B cell (primary cell): ENCODE measurements around the gene CDC25B. TPM values are rescaled to one million over a fixed set of nuclear protein-coding genes. Genes with fewer than 3 reads are reported as not detected.

Source experiments
- ATAC-seq: fragments of 200-7000 bp; cut with Tn5 transposase; one replicate; pipeline ENCODE4 v1.10.0; 2021; ENCODE audit warnings: low read depth, mild to moderate bottlenecking, moderate number of reproducible peaks, moderate library complexity
- CTCF ChIA-PET: fragments of 350-600 bp; sonication (Branson Sonifier 250); formaldehyde crosslinking; loops from one replicate; lab custom pipeline; 2021; ENCODE audit warnings: antibody characterized with exemption, inconsistent platforms; lab: Charles Lee
- POLR2A ChIA-PET: fragments of 350-600 bp; sonication (Branson Sonifier 250); formaldehyde crosslinking; loops from one replicate; lab custom pipeline; 2021; ENCODE audit warnings: antibody characterized with exemption; lab: Charles Lee
- DNase-seq: peaks from one replicate; pipeline ENCODE4 v3.0.0; 2013
- H2AFZ ChIP-seq: 2 replicates; pipeline ENCODE4 v1.6.1; 2012; ENCODE audit warnings: mild to moderate bottlenecking, low read depth, low read length; ENCODE audit not compliant: insufficient read depth, poor library complexity, severe bottlenecking
- H3K27ac ChIP-seq, 2 donors: 1 replicate in 1 of 2; 2 replicates in 1 of 2; pipeline ENCODE4 v1.5.1; 2012 to 2013; ENCODE audit warnings: low read length in 2 of 2, mild to moderate bottlenecking in 2 of 2, moderate library complexity in 1 of 2
- H3K27me3 ChIP-seq, 4 experiments: fragments of 200-600 bp in 1 of 4; sonication (generic) in 1 of 4; replicated peaks in 1 of 4; 1 replicate in 2 of 4; 2 replicates in 2 of 4; pipeline versions ENCODE4 v1.6.1 to v1.7.0; 2013 to 2016; ENCODE audit warnings: low read length in 3 of 4, mild to moderate bottlenecking in 2 of 4, mixed read lengths in 1 of 4, moderate library complexity in 1 of 4; ENCODE audit not compliant: insufficient read depth in 4 of 4, control insufficient read depth in 3 of 4; ENCODE audit errors: control extremely low read depth in 1 of 4
- H3K36me3 ChIP-seq, 2 experiments: replicated peaks in 1 of 2; 1 replicate in 1 of 2; 2 replicates in 1 of 2; pipeline versions ENCODE4 v1.6.1 to v1.7.1; 2013; ENCODE audit warnings: low read length in 1 of 2; ENCODE audit not compliant: insufficient read depth in 2 of 2, control insufficient read depth in 1 of 2; ENCODE audit errors: control extremely low read depth in 1 of 2, extremely low read depth in 1 of 2
- H3K4me1 ChIP-seq, 2 donors: fragments of 200-600 bp in 1 of 2; sonication (generic) in 1 of 2; 1 replicate in 1 of 2; 2 replicates in 1 of 2; pipeline versions ENCODE4 v1.5.1 to v1.6.1; 2013 to 2017; ENCODE audit warnings: low read length in 2 of 2; ENCODE audit not compliant: control insufficient read depth in 2 of 2, insufficient read depth in 2 of 2
- H3K4me2 ChIP-seq: replicated peaks from 2 replicates; pipeline ENCODE3; 2012; ENCODE audit warnings: mild to moderate bottlenecking, low read depth, low read length; ENCODE audit not compliant: poor library complexity, severe bottlenecking
- H3K4me3 ChIP-seq, 5 experiments: fragments of 200-600 bp in 1 of 5; sonication (generic) in 1 of 5; 1 replicate in 3 of 5; 2 replicates in 2 of 5; pipeline versions ENCODE4 v1.5.1 to v1.7.0; 2011 to 2016; ENCODE audit warnings: low read length in 4 of 5, mild to moderate bottlenecking in 4 of 5, low read depth in 2 of 5, control low read depth in 1 of 5, moderate library complexity in 1 of 5; ENCODE audit not compliant: insufficient read depth in 1 of 5; ENCODE audit errors: control extremely low read depth in 1 of 5, extremely low read depth in 1 of 5
- H3K79me2 ChIP-seq: fragments of 200-600 bp; sonication (generic); one replicate; pipeline ENCODE4 v1.6.0; 2016; ENCODE audit warnings: low read length; ENCODE audit not compliant: control insufficient read depth, insufficient read depth
- H3K9ac ChIP-seq: fragments of 200-600 bp; sonication (generic); 2 replicates; pipeline ENCODE4 v1.6.1; 2017; ENCODE audit warnings: mild to moderate bottlenecking, low read length, moderate library complexity
- H3K9me3 ChIP-seq, 3 donors: one replicate each; pipeline versions ENCODE4 v1.6.1 to v1.7.1; 2013; ENCODE audit warnings: low read length in 2 of 3; ENCODE audit not compliant: control insufficient read depth in 2 of 3, insufficient read depth in 1 of 3; ENCODE audit errors: control extremely low read depth in 1 of 3
- H4K20me1 ChIP-seq: 2 replicates; pipeline ENCODE4 v1.6.0; 2012; ENCODE audit warnings: mild to moderate bottlenecking, low read length; ENCODE audit not compliant: insufficient read depth, control insufficient read depth, poor library complexity, severe bottlenecking
- H3K27ac Mint-ChIP-seq: one replicate; pipeline ENCODE4 v1.8.0; 2021; ENCODE audit warnings: mixed read lengths
- H3K27me3 Mint-ChIP-seq: one replicate; pipeline ENCODE4 v1.8.0; 2021; ENCODE audit warnings: mixed read lengths
- H3K4me1 Mint-ChIP-seq: one replicate; pipeline ENCODE4 v1.8.0; 2021; ENCODE audit warnings: mixed read lengths
- H3K4me3 Mint-ChIP-seq: one replicate; pipeline ENCODE4 v1.8.0; 2021; ENCODE audit warnings: mixed read lengths
- H3K9me3 Mint-ChIP-seq: one replicate; pipeline ENCODE4 v1.8.0; 2022; ENCODE audit warnings: mixed read lengths; ENCODE audit not compliant: insufficient read depth
- EZH2 ChIP-seq: IDR thresholded peaks from 2 replicates; pipeline ENCODE4 v1.6.1; 2012; ENCODE audit warnings: borderline replicate concordance, low read depth, mild to moderate bottlenecking, moderate library complexity, low read length; ENCODE audit not compliant: insufficient read depth, poor library complexity, severe bottlenecking
- WGBS: methylation state at CpG from one replicate; pipeline ENCODE4 v1.1.5; 2013; ENCODE audit warnings: missing lambda C conversion rate; ENCODE audit not compliant: insufficient coverage; 5-methylcytosine and 5-hydroxymethylcytosine counted together
- intact Hi-C: fragments of 100-400 bp; cut with micrococcal nuclease; formaldehyde crosslinking; loops from one replicate; pipeline ENCODE4 v1.10.0; 2022
- polyA plus RNA-seq: library from polyadenylated mRNA; depleted of rRNA; stranded (reverse); fragments of >200 nt; gene quantifications from 2 replicates; pipeline ENCODE4 v1.2.3, GENCODE V29; 2012
- total RNA-seq, 2 donors: library from RNA; stranded (reverse); fragments of 120-200 nt in 1 of 2; gene quantifications; 1 replicate in 1 of 2; 2 replicates in 1 of 2; pipeline versions ENCODE4 v1.2.3 to v1.2.4, GENCODE V29; 2013 to 2022
- TF ChIP-seq, protein P1 (sequence below): fragments of 200-600 bp; IDR thresholded peaks from one replicate; pipeline ENCODE4 v1.8.0; 2022; ENCODE audit warnings: antibody characterized with exemption, mild to moderate bottlenecking

Gene CDC25B
- total and polyA plus RNA-seq, 2 donors (not counting 1 experiment from before 2014, with no cell fraction given): 72.3 to 114 TPM

DNA sequence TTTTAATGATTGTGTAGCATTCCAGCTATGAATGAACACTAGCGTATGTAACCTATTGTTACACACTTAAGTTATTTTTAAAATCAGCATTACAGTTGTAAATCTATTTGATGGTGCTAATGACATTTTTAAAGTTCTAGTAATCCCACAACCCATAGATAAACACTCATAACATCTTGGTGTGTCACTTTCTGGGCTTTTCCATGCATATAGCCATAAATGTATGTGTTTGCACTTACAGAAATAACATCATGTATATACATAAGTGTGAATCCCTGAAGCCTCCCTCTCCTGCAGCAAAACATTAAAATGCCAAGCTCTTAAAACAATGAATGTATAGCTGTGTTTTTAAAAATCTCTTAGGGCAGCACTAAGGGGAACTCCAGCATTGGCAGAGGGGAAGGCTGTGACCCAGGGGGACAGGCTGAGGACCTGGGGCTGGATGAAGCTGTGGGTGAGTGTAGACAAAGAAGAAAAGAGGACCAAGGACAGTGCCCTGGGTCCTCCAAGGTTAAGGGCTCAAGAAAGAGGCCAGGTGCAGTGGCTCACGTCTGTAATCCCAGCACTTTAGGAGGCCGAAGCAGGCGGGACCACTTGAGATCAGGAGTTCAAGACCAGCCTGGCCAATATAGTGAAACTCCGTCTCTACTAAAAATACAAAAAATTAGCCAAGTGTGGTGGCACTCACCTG lies 8.6 kb upstream of the CDC25B start:
- peaks cover 29% of the 10 kb centered on the region for H3K4me1 Mint-ChIP-seq
- no peak overlapping the region for H3K27ac ChIP-seq
- no peaks in the 10 kb centered on the region for H3K79me2 ChIP-seq
- peak overlapping the region; percentile 60 for H3K27ac Mint-ChIP-seq
- peak overlapping the region; percentile 50 for H3K9ac ChIP-seq
- ChIA-PET CTCF (interaction anchor here (0.5 to 6.4 kb wide), 11 partner anchors 9 to 297 kb away, joined by 3 to 84 read pairs (median 5); partner anchors contain the start of genes ADISSP, AP5S1, CDC25B and MAVS), POLR2A (interaction anchor here (0.7 to 3.2 kb wide), 4 partner anchors 8 to 658 kb away, joined by 5 to 17 read pairs (median 9); partner anchors contain the start of genes ADISSP, AP5S1 and CDC25B)
- 98% methylated on average over 4 of the region's 5 CpGs for WGBS
- DNase-seq (no peak), ATAC-seq (no peak)
- H2AFZ ChIP-seq: peak overlapping the region; percentile 48
- H3K27me3 ChIP-seq: no peaks in the 10 kb centered on the region
- H3K9me3 ChIP-seq: peaks cover 0 to 3% (median 0%) of the 10 kb centered on the region in 3 donors
- peaks cover 8 to 18% of the 10 kb centered on the region in 2 donors for H3K4me1 ChIP-seq
- TF ChIP-seq, protein P1, sequence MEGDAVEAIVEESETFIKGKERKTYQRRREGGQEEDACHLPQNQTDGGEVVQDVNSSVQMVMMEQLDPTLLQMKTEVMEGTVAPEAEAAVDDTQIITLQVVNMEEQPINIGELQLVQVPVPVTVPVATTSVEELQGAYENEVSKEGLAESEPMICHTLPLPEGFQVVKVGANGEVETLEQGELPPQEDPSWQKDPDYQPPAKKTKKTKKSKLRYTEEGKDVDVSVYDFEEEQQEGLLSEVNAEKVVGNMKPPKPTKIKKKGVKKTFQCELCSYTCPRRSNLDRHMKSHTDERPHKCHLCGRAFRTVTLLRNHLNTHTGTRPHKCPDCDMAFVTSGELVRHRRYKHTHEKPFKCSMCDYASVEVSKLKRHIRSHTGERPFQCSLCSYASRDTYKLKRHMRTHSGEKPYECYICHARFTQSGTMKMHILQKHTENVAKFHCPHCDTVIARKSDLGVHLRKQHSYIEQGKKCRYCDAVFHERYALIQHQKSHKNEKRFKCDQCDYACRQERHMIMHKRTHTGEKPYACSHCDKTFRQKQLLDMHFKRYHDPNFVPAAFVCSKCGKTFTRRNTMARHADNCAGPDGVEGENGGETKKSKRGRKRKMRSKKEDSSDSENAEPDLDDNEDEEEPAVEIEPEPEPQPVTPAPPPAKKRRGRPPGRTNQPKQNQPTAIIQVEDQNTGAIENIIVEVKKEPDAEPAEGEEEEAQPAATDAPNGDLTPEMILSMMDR: no peak
- no peak for TF ChIP-seq EZH2
- peak overlapping the region; percentile 72 for H3K4me2 ChIP-seq
- peaks cover 0 to 2% of the 10 kb centered on the region in 2 experiments for H3K36me3 ChIP-seq
- H3K4me3 Mint-ChIP-seq: peak overlapping the region; percentile 74
- H3K9me3 Mint-ChIP-seq: no peaks in the 10 kb centered on the region
- intact Hi-C loops: loop anchor here (1.0 to 2.0 kb wide), 5 partner anchors 8 to 297 kb away; partner anchors contain the start of genes MAVS and PANK2
- peak overlapping the region; percentile 32 to 62 (median 52) for H3K4me3 ChIP-seq
- no peaks in the 10 kb centered on the region for H3K27me3 Mint-ChIP-seq
- peaks cover 23% of the 10 kb centered on the region for H4K20me1 ChIP-seq

GRCh38 chr20:3788685-3789155 lies 7.4 kb upstream of the CDC25B start:
- no peaks in the 10 kb centered on the region for H3K27me3 Mint-ChIP-seq
- H3K4me3 ChIP-seq: no peak overlapping the region
- H2AFZ ChIP-seq: no peak overlapping the region
- ChIA-PET CTCF (interaction anchor here (0.7 to 6.4 kb wide), 7 partner anchors 11 to 344 kb away, joined by 3 to 84 read pairs (median 4); partner anchors contain the start of gene AP5S1), POLR2A (interaction anchor here (0.9 to 3.1 kb wide), 2 partner anchors 30 to 32 kb away, joined by 3 to 10 read pairs; partner anchors contain the start of gene AP5S1)
- TF ChIP-seq, protein P1: no peak
- no peak for TF ChIP-seq EZH2
- no peak overlapping the region for H3K27ac ChIP-seq
- H3K79me2 ChIP-seq: no peaks in the 10 kb centered on the region
- H3K4me1 ChIP-seq: peaks cover 8 to 18% of the 10 kb centered on the region in 2 donors
- peaks cover 0 to 3% (median 0%) of the 10 kb centered on the region in 3 donors for H3K9me3 ChIP-seq
- H3K27me3 ChIP-seq: no peaks in the 10 kb centered on the region
- DNase-seq (no peak), ATAC-seq (no peak)
- no peak overlapping the region for H3K4me2 ChIP-seq
- H4K20me1 ChIP-seq: peaks cover 20% of the 10 kb centered on the region
- peaks cover 0 to 2% of the 10 kb centered on the region in 2 experiments for H3K36me3 ChIP-seq
- intact Hi-C loops: no loop called here
- peaks cover 24% of the 10 kb centered on the region for H3K4me1 Mint-ChIP-seq
- no peak overlapping the region for H3K4me3 Mint-ChIP-seq
- 80% methylated on average over 4 of the region's 4 CpGs for WGBS
- H3K27ac Mint-ChIP-seq: peak overlapping the region; percentile 42
- no peak overlapping the region for H3K9ac ChIP-seq
- H3K9me3 Mint-ChIP-seq: no peaks in the 10 kb centered on the region
